Measurements from ENCODE around the gene PLCL2. TPM values are rescaled to one million over a fixed set of nuclear protein-coding genes. Genes with fewer than 3 reads are reported as not detected.

The PLCL2 gene
- total and polyA plus RNA-seq, 8 donors, result 1.8 to 12.1 (median 7.4) TPM

GRCh38 chr3:16887130-16887529, 2.4 kb downstream of the PLCL2 start:
- no peaks in the 10 kb centered on the region for H3K36me3 ChIP-seq
- peaks cover 16 to 38% (median 35%) of the 10 kb centered on the region in 3 donors for H3K4me1 ChIP-seq
- H3K9me3 ChIP-seq, result no peaks in the 10 kb centered on the region
- FAIRE-seq, result no peak
- DNase-seq, result no peak
- H3K27ac ChIP-seq, result peak overlapping the region in 1 of 4 donors; percentile 91
- H3K27me3 ChIP-seq, result no peaks in the 10 kb centered on the region
- WGBS, 2 donors, result 90 to 95% methylated on average over 1 of the region's 1 CpG
- no peak overlapping the region for H3K4me3 ChIP-seq
- no peak for TF ChIP-seq CTCF (IDR thresholded peaks at IDR 0.05)
- ATAC-seq, result no peak
- intact Hi-C loops (cut with DNase I), result loop anchor here in 1 of 3 donors (10.0 kb wide), 1 partner anchor 148 kb away; no protein-coding TSS in a partner anchor

GRCh38 chr3:16888356-16888755, 3.6 kb downstream of the PLCL2 start:
- FAIRE-seq (no peak), DNase-seq (no peak), ATAC-seq (no peak)
- TF ChIP-seq CTCF (IDR thresholded peaks at IDR 0.05), result no peak
- WGBS, 2 donors, result 36 to 52% methylated on average over 3 of the region's 3 CpGs
- Histone ChIP-seq H3K36me3 (no peaks in the 10 kb centered on the region), H3K27ac (no peak overlapping the region), H3K4me1 (peaks cover 16 to 38% (median 36%) of the 10 kb centered on the region in 3 donors), H3K9me3 (no peaks in the 10 kb centered on the region), H3K4me3 (peak overlapping the region in 1 of 4 donors; percentile 5), H3K27me3 (no peaks in the 10 kb centered on the region)
- intact Hi-C loops (cut with DNase I), result loop anchor here in 1 of 3 donors (10.0 kb wide), 1 partner anchor 146 kb away; no protein-coding TSS in a partner anchor

GRCh38 chr3:16888785-16889607, 4.2 kb downstream of the PLCL2 start:
- intact Hi-C loops (cut with DNase I), result loop anchor here in 1 of 3 donors (10.0 kb wide), 1 partner anchor 146 kb away; no protein-coding TSS in a partner anchor
- WGBS, 2 donors, result 44 to 56% methylated on average over 9 of the region's 9 CpGs
- Histone ChIP-seq H3K4me1 (peaks cover 16 to 38% (median 36%) of the 10 kb centered on the region in 3 donors), H3K4me3 (peak overlapping the region in 1 of 4 donors; percentile 5), H3K27me3 (no peaks in the 10 kb centered on the region), H3K36me3 (no peaks in the 10 kb centered on the region), H3K27ac (peak overlapping the region in 1 of 4 donors; percentile 19), H3K9me3 (no peaks in the 10 kb centered on the region)
- FAIRE-seq (no peak), DNase-seq (no peak), ATAC-seq (no peak)
- no peak for TF ChIP-seq CTCF (IDR thresholded peaks at IDR 0.05)

GRCh38 chr3:16890597-16891333, 6.0 kb downstream of the PLCL2 start:
- peak in 1 of 4 donors; percentile 30 for ATAC-seq
- H3K9me3 ChIP-seq, result no peaks in the 10 kb centered on the region
- WGBS, 2 donors, result 52% methylated on average over 5 of the region's 5 CpGs

More at GRCh38 chr3:16890597-16891333, 6.0 kb downstream of the PLCL2 start:
- FAIRE-seq (no peak), DNase-seq (no peak)
- Histone ChIP-seq H3K36me3 (no peaks in the 10 kb centered on the region), H3K4me1 (peaks cover 16 to 40% (median 40%) of the 10 kb centered on the region in 3 donors), H3K4me3 (no peak overlapping the region), H3K27me3 (no peaks in the 10 kb centered on the region), H3K27ac (no peak overlapping the region)
- no peak for TF ChIP-seq CTCF (IDR thresholded peaks at IDR 0.05)
- intact Hi-C loops (cut with DNase I), result no loop called here
